ENCODE measurements around the gene CD300E.
"Not testable (repeated sequence)": the region's sequence is repeated elsewhere in the genome, so short reads cannot be mapped to it uniquely, and the experiment has no call there.

The CD300E gene, protein sequence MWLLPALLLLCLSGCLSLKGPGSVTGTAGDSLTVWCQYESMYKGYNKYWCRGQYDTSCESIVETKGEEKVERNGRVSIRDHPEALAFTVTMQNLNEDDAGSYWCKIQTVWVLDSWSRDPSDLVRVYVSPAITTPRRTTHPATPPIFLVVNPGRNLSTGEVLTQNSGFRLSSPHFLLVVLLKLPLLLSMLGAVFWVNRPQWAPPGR

DNA sequence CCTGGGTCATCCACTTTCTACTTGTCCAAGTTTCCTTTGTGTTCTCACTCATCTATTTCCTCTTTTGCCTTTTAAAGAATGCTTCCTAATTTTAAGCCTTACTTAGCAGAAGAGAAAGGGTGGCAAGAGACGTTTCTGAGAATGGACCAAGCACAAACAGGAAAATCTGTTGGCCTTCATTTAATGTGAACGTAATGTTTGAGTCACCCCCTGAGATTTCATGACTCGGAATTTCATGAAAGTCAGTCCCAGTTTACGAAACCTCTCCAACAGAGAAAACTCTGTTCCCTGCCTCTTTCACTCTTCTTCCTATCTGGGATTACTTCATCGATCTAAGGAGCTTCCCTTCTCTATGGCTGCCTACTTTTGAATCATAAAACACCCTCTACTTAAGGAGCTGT lies at the start of gene CD300E:
Gene CD300E, minus strand, starts transcription at position 46 of the 401 bp plus-strand sequence. CDS start 117 bp downstream, outside the sequence.
- no peak for DNase-seq

DNA sequence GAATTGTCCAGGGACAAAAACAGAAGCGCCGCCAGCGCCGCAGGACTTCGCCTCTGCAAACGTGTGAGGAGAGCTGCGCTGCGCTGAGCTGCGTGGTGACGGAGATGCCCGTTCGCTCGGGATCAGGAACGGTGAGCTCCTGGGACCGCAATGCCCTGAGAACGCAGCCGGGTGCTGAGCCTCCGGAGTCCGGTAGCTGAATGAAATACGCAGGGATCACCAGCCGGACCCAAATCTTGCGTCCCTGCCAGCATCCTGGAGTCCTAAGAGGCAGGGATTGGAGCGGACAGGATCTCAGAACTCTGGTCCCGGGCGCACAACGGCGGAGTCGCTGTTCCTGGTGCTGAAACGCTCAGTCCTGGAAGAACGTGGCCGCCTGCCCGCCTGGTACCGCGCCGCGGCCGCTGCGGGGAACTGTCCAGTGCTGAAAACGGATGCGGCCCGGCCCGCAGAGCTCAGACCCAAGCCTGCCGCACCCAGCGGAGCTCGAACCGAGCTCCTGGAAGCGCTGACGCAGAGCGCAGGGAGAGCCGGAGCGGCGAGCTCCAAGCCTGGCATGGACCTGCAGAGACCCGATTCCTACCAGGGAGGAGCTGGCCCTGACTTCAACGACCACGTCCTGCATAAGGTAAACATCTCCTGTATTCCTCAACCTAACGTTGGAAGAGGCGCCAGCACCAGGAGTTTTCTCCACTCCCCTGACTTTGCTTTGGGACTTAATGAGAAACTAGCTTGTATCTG lies 47.7 kb upstream of the CD300E start:
- DNase-seq = peak; percentile 76

DNA sequence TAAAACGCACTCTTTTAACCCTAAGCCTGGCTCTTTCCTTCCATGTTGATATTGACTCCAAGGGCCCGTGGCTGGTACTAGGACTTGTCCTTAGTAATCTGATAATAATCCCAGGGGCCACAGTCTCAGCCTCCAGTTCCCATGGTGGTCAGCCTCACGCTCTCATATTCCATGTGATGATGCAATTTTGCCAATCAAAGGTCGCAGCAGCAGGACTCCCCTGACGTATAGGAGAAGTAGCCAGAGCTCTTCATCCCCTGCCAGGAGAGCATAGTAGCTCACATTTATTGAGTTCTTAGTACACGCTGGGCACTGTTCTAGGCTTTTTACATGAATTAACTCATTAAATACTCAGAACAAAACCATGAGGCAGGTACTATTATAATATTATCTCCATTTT lies 46.8 kb upstream of the CD300E start:
- DNase-seq = no peak

DNA sequence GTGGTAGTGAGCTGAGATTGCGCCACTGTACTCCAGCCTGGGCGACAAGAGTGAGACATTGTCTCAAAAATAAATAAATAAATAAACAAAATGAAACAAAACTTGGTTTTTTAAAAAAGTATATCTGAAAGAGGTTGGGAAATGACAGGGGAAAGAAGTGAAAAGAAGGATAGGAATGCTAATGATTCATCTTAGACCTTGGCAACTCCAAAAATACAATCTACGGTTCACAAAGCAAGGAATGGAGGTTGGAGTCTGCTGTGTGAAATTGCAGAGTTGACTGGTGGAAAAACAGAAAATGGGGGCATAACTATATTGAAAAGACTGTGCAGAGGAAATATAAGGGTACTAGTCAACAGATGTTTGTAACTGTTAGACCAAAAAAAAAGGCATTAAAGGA lies 40.0 kb upstream of the CD300E start:
- DNase-seq = no peak

DNA sequence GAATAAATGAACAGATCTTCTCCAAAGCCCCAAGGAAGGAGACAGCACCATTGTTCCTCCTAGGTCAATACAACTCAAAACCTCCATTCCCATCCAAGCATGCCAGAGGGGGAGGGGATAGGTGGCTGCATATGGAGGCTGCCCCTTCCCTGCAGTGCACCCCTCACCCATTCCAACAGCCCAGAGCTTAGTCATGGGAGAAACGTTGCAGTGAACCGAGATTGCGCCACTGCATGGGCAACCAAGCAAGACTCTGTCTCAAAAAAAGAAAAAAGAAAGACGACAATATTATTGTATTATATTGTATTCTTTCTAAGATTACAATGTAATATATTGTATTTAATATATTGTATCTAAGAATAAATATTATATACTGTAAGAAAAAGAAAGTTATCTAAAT lies 36.4 kb upstream of the CD300E start:
- no peak for DNase-seq

DNA sequence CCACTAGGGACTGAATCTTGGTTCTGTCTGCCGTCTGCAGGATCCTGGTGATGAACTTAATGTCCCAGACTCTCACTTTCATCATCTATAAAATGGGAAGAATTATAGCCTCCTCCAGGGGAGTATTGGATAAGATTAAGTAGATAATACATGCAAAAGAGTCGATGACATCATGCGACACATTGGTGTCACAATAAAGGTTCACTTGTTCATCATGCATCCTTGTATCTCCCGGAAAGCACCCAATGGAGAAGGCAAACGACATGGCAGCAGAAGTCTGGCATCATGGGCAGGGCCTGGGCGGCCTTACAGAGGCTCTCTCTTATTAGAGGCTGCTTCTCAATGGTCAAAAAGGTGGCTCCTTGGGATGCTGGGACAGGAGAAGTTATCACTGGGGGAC lies 35.1 kb upstream of the CD300E start:
- no peak for DNase-seq

DNA sequence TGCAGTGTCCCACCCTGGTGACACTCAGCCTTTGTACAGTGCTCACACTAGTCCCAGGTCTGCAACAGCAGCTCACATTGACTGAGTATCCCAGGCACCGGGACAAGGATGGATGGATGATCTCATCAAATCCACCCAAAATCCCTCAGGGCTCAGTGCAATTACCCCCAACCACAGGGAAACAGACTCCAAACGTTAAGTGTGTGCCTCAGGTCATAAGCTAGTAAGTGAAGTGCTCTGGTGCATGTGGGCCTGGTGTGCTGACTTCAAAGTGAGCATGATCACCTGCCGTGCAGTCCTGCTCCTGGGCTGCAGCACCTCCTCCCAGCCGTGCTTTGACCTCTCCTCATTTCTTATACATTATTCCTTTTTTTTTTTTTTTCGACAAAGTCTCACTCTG lies 31.2 kb upstream of the CD300E start:
- no peak for DNase-seq

DNA sequence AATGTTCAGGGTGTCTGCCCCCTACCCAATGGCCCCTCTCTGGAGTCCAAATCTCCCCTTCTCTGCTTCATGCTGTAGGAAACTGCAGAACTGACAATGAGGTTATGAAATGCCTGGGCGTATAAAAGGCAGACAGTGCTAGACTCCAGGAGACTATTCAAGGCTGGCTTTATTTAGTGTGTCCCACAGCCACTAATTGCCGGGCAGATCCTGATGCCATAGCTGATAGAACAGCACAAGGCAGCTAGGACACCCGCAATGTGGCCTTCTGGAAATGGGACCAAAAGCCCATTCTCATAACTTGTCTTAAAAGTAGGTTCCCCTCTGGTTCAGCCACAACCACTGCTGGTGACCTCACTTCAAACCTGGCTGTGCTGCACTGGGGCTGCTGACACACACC lies 28.5 kb upstream of the CD300E start:
- no peak for DNase-seq

DNA sequence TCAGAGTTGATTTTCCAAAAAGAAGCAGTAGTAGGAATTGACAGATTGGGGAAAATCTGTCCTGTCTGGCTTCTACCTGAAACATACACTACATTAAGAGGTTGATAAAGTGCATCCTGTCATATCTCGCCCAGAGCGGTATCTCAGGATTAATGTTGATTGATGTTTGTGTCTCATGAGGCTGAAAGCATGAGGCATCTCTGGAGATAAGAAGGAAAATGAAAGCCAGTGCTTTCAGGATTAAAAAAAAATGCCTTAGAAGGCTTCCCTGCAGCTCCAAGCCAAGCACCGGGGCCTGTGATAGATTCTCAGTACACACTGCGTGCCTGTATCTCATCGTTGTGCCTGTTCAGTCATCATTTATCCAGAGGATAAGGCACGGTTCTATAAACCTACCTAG lies 26.4 kb upstream of the CD300E start:
- no peak for DNase-seq

DNA sequence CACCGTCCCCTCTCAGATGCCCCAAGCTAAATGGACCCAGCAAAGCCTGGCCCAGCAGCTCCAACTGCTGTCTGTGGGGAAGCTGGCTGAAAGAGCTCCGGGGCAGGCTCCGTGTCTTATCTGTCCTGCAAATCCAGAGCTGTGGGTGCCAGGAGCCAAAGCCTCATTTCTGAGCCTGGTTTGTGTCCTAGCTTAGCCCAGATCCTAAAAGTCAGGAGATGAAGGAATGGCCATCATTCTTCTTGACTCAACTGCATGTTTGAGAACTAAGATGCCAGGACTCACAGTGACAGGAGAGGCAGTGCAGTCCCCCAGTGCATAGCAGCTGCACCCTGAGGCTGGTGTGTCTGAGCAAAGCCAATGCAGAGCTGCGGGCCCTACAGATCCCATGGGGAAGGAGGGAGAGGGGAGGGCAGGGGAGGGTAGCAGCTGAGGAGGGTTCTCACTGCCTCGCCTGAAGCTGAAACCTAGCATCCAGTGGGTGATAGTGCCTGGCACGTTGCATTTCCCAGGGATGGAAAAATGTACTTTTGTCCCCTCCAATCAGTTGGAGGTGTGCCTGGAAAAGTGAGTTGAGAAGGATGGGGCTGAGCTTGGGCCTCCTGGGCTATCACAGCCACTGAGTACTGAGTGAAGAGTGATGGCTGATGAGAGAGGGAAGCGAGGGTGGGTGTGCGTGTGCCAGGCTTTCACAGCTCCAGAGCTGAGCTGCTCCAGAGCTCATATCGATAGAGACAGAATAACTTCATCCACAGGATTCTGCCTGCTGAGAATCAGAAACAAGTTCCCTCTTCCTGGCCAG lies 24.5 kb upstream of the CD300E start:
- no peak for DNase-seq

DNA sequence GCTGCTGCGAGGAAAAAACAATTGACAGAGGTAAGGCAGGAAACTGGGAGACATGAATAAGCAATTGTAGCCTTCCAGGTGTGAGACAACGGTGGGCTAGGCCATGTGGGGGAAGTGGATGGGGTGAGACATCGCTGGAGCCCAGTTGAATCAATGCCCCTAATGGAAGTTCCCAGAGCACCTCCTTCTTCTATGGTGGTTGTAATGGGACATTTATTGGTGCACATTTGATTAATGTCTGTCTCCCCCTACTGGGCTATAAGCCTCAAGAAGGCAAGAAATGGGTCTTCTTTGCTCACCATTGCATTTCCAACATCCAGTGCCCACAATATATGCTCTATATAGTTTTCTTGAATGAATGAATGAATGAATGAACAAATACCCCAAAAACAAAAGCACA lies 22.7 kb upstream of the CD300E start:
- DNase-seq = no peak

DNA sequence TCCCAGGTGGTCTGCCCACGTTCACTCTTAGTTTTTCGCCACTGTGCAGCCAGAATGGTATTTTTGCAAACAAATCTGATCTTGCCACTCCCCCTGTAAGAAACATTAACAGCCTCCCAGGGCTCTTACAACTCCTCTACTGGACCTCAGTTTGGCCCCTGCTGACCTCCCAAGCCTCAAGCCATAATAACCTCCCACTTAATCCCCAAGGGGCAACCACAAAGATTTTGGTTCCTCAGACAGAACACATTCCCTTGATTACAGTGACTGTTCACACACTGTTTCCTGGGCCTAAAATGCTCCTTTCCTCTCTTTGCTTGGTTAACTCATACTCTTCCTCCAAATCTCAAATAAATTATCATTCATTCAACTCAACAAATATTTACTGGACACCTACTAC lies 21.5 kb upstream of the CD300E start:
- DNase-seq = no peak

DNA sequence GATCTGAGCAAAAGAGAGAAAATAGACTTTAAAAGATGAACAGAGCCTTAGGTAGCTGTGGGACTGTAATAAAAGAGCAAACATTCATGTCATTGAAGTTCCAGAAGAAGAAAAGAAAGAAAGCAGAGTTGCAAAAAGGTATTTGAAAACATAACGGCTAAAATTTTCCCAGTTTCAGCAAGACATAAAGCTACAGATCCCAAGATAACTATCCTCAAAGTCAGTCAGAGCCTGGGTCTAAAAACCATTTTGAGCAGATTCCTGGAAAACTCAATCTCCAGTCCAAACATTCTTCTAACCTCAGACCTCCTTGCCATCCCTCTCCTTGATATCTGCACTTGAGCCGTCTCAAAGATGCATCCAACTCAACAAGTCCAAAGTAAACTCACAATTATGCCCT lies 20.9 kb upstream of the CD300E start:
- DNase-seq = no peak

DNA sequence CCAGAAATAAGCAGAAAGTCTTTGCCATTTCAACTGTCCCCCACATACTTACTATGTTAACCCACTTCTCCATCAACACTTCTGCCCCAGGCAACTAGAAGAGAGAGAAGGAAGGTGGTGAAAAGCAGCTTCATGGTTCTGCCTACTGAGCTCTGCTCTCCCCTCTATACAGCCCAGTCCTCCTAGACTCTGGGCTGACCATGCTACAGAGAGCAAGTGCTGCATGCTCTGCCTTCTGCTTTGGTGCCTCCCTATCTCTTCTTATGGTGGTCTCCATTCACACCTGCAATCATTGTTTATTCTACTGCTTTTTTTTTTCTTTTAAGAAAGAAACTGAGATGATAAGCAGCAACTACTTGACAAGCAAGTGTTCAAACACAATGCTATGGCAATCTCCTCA lies 20.3 kb upstream of the CD300E start:
- DNase-seq = no peak

DNA sequence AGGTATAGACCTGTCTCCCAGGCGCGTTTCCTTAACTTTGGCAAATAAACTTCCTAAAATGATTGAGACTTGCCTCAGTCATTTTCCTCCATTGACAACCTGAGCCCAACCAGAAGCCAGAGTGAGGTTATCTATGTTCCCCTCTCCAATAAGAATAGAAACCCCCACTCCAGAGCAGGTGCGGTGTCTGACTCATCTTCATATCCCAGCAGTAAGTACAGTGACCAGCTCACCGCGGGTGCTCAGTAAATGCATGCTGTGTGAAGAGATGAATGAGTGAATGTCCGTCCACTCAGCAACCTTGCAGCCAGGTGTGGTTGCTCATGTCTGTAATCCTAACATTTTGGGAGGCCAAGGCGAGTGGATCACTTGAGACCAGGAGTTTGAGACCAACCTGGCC lies 19.5 kb upstream of the CD300E start:
- DNase-seq = no peak

DNA sequence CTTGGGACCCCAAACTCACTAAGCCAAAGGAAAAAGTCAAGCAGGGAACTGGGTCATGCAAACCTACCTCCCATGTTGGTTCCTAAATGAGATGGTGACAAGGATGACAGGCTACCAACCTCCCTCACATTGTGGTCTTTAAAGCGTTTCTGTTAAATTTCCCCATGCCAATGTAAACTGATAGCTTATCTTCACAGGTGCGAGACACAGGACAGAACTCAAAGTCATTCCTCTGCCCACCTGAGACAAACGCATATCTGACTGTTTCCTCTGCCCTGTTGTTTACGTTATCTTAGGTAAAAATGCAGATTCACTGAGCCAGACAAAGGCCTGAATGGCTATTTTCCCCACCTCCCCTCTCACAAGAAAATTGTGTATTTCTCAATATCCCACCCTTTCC lies 19.0 kb upstream of the CD300E start:
- DNase-seq = no peak

DNA sequence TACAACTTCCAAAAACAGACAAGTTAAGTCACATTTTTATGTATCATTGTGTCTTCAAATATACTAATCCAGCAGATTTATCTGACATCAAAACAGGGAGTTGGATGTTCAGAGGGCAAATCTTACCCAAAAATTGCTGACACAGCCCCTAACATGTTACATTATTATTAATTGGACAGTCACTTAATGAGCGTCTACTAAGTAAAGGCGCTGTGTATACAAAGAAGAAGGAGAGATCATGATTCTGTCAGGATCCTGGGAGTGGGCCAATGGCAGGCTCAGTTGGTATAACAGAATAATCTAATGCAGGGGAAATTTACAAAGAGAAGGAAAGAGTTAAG lies 18.4 kb upstream of the CD300E start:
- no peak for DNase-seq

DNA sequence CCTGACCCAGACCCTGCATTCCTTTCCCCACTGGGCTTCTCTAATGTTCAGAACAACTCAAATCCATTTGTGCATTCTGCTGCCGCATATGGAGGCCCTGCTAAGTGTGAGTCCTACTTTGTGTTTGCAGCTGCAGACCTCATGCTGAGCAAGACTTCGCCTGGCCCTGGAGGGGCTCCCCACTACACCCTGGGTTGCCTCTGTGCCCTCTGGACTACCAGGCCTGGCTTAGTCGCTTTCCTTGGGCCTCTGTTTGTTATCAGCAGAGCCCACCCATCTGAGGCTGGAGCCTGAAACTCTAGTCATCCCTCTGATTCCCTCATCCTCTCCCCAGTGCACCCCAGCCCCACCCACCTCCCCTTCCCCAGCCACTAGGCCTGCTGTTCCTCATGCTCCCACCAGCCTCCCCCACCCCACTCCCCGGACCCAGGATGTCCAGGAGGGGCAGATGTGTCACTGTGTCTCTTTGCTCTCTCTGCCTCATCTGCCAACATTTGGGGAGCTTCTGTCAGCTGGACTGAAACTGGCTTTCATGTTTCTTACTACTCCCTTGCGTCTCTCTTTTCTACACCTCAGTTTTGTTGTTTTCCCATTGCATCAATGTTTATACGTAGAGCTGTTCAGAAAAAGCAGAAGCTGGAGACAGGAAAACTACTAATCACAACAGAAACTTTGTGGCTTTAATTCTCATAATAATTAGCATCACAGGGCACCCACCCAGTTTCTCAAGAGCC lies 17.9 kb upstream of the CD300E start:
- DNase-seq = no peak

DNA sequence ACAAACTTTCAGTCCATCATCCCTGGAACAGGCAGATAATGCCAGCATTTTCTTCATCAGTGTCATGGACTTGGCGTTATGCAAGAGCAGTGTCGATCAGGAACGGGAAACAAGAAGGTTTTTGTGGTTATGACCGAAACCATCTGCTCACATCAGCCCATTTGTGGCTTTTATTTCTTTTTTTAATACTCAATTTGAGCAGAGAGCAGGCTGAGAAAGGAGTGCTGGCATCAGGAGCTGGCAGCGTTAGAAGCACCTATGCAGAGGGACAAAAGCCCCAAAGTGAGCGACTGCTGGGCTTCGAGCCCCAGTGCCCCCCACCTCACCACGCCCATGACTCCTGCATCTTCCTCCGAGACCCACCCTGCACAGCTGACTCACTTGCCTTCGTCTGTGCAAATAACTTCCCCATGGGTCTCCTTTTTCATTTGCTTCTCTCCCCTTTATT lies 16.2 kb upstream of the CD300E start:
- no peak for DNase-seq

DNA sequence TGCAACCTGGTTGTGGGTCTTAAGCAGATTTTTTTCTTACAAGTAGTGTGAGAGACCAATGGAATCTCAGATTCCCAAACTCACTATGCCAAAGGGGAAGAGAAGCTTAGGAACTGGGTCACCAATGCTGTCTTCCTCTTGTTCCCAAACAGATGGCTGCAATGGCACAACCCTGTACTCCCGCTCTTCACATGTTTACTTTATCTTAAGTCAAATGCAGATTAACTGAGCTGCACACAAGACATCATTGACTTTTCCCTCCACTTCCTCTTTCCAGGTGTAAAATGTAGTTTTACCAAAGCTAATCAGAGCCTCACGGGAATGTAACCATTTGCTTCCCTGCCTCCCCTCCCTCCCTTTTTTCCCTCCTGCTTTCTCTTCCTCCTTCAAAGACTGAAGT lies 14.4 kb upstream of the CD300E start:
- no peak for DNase-seq

DNA sequence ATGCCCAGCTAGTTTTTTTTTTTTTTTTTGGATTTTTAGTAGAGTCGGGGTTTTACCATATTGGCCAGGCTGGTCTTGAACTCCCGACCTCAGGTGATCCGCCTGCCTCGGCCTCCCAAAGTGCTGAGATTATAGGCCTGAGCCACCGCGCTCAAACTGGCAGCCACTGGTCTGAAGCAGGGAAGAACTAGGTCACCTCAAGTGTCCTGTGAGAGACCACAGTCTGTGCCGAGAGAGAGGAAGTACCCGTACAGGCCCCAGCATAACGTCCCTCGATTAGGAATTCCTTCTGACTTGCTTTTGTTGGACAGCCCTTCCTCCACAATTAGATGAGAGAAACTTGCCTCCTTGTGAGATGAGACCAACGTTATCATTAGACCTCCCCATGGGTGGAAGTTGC lies 13.7 kb upstream of the CD300E start:
- DNase-seq = no peak

DNA sequence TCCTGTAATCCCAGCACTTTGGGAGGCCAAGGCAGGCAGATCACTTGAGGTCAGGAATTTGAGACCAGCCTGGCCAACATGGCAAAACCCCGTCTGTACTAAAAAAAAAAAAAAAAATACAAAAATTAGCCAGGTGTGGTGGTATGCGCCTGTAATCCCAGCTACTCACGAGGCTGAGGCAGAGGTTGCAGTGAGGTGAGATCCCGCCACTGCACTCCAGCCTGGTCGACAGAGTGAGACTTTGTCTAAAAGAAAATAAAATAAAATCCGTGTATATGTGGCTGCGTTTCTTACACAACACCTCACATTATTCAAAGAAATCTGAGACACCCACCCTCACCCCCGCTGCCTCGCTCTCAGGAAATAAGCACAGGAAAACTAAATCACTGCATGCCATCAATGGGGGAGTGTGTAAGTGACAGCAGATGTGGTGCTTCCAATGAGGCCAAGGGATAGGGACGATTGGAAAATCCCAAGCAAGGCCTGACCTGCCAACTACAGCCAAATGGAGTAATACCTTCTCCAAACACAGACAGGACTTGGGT lies 13.1 kb upstream of the CD300E start:
- not testable (repeated sequence) for DNase-seq

DNA sequence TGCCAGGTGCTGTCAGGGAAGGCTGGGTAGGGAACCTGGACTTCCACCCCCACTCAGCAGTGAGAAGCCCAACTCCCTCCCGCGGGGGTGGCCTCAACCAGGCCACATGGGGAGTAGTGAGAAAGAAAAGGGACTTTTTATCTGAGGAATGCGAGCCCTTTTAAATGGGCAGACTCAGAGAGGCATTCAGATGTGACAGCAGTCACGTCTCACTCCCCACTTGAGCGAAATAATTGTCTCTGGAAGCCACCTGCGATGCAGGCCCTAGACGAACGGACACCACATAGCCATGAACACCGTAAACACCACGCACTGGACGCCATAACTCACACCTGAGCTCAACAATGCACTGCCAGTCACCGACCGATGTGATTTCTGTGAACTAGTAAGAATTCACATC lies 11.9 kb upstream of the CD300E start:
- DNase-seq = no peak

Measured in activated T-cell treated with anti-CD3 and anti-CD28 coated beads, Interleukin-2, amount 50 U/mL, for 1 hour (primary cell).